SK-N-SH treated with all-trans-retinoic acid at 6 μM for 48 hours (cell line): Measurements from ENCODE around the gene TMEM182.

Experiments
- ARNTL ChIP-seq: fragments of 450-650 bp; formaldehyde crosslinking; IDR thresholded peaks from 2 replicates; pipeline ENCODE4 v1.5.0; 2020; ENCODE audit warnings: low read depth, mild to moderate bottlenecking, moderate library complexity, borderline replicate concordance
- CSDC2 ChIP-seq: fragments of 250-450 bp; sonication (Bioruptor Pico); IDR thresholded peaks from 2 replicates; pipeline ENCODE4 v1.5.0; 2020; ENCODE audit warnings: mild to moderate bottlenecking, moderate library complexity
- CSRNP3 ChIP-seq: fragments of 250-450 bp; sonication (Bioruptor Pico); IDR thresholded peaks from 2 replicates; pipeline ENCODE4 v1.5.1; 2021; ENCODE audit warnings: mild to moderate bottlenecking, moderate library complexity
- OSR1 ChIP-seq: fragments of 250-450 bp; sonication (Bioruptor Pico); IDR thresholded peaks from 2 replicates; pipeline ENCODE4 v1.8.0; 2022; ENCODE audit warnings: moderate library complexity, mild to moderate bottlenecking, inconsistent platforms
- PPARA ChIP-seq: fragments of 250-450 bp; sonication (Bioruptor Pico); IDR thresholded peaks from 2 replicates; pipeline ENCODE4 v1.5.0; 2020; ENCODE audit warnings: mild to moderate bottlenecking, borderline replicate concordance
- RARB ChIP-seq: fragments of 250-450 bp; sonication (Bioruptor Pico); IDR thresholded peaks from 2 replicates; pipeline ENCODE4 v1.8.0; 2021; ENCODE audit warnings: mild to moderate bottlenecking, moderate library complexity
- TSHZ2 ChIP-seq: fragments of 250-450 bp; sonication (Bioruptor Pico); IDR thresholded peaks from 2 replicates; pipeline ENCODE4 v1.5.0; 2020; ENCODE audit warnings: mild to moderate bottlenecking, moderate library complexity
- ZFP3 ChIP-seq: fragments of 250-450 bp; sonication (Bioruptor Pico); IDR thresholded peaks from 2 replicates; pipeline ENCODE4 v1.5.0; 2020; ENCODE audit warnings: mild to moderate bottlenecking, moderate library complexity
- ZFP30 ChIP-seq: fragments of 450-650 bp; formaldehyde crosslinking; IDR thresholded peaks from 2 replicates; pipeline ENCODE4 v1.5.0; 2022; ENCODE audit warnings: mild to moderate bottlenecking, moderate library complexity
- ZNF565 ChIP-seq: fragments of 450-650 bp; formaldehyde crosslinking; conservative IDR thresholded peaks from 2 replicates; pipeline ENCODE4 v1.5.0; 2020; ENCODE audit warnings: low read depth, mild to moderate bottlenecking, moderate library complexity

- TF ChIP-seq RARB (no peak), CSDC2 (CRISPR knock-in tag) (no peak), PPARA (no peak), ZNF565 (CRISPR knock-in tag) (no peak), CSRNP3 (CRISPR knock-in tag) (no peak), ZFP30 (CRISPR knock-in tag) (no peak), TSHZ2 (no peak), ARNTL (CRISPR knock-in tag) (no peak), ZFP3 (CRISPR knock-in tag) (no peak), OSR1 (CRISPR knock-in tag) (no peak)
These were observed 8.2 kb upstream of the TMEM182 start for GRCh38 chr2:102753563-102754159.
